WTC11 (cell line): ENCODE measurements around the gene PDSS2. TPM values are rescaled to one million over a fixed set of nuclear protein-coding genes. Genes with fewer than 3 reads are reported as not detected.

Experiments used
- ATF2 ChIP-seq: sonication (generic); formaldehyde crosslinking; IDR thresholded peaks from 2 replicates; pipeline ENCODE4 v1.8.1; 2022; ENCODE audit warnings: low read depth, missing genetic modification reagents, borderline replicate concordance
- ESRRA ChIP-seq: sonication (generic); formaldehyde crosslinking; IDR thresholded peaks from 2 replicates; pipeline ENCODE4 v1.8.1; 2022; ENCODE audit warnings: mild to moderate bottlenecking, missing genetic modification reagents, borderline replicate concordance
- ETV6 ChIP-seq: sonication (generic); formaldehyde crosslinking; IDR thresholded peaks from 2 replicates; pipeline ENCODE4 v1.8.1; 2022; ENCODE audit warnings: mild to moderate bottlenecking, missing genetic modification reagents
- GABPB1 ChIP-seq: sonication (generic); formaldehyde crosslinking; IDR thresholded peaks from 2 replicates; pipeline ENCODE4 v1.8.1; 2023; ENCODE audit warnings: mild to moderate bottlenecking, missing genetic modification reagents
- JUN ChIP-seq: sonication (generic); formaldehyde crosslinking; IDR thresholded peaks from 2 replicates; pipeline ENCODE4 v1.8.0; 2023; ENCODE audit warnings: mild to moderate bottlenecking, missing genetic modification reagents
- KAT7 ChIP-seq: sonication (generic); formaldehyde crosslinking; IDR thresholded peaks from 2 replicates; pipeline ENCODE4 v1.8.1; 2023; ENCODE audit warnings: missing genetic modification reagents, mild to moderate bottlenecking, borderline replicate concordance
- PREB ChIP-seq: sonication (generic); formaldehyde crosslinking; IDR thresholded peaks from 2 replicates; pipeline ENCODE4 v1.8.1; 2022; ENCODE audit warnings: mild to moderate bottlenecking, missing genetic modification reagents, moderate library complexity, borderline replicate concordance
- PRRX2 ChIP-seq: fragments of 250-450 bp; sonication (Bioruptor Pico); IDR thresholded peaks from 2 replicates; pipeline ENCODE4 v1.8.0; 2021; ENCODE audit warnings: mild to moderate bottlenecking
- RORB ChIP-seq: fragments of 250-450 bp; sonication (Bioruptor Pico); IDR thresholded peaks from 2 replicates; pipeline ENCODE4 v1.9.0; 2021; ENCODE audit warnings: mild to moderate bottlenecking
- STAT6 ChIP-seq: sonication (generic); formaldehyde crosslinking; conservative IDR thresholded peaks from 2 replicates; pipeline ENCODE4 v1.8.1; 2023; ENCODE audit warnings: mild to moderate bottlenecking, low read depth, missing genetic modification reagents, moderate library complexity
- ZNF219 ChIP-seq: sonication (generic); formaldehyde crosslinking; IDR thresholded peaks from 2 replicates; pipeline ENCODE4 v1.8.0; 2023; ENCODE audit warnings: missing genetic modification reagents, mild to moderate bottlenecking, borderline replicate concordance
- ZNF263 ChIP-seq: sonication (generic); formaldehyde crosslinking; IDR thresholded peaks from 2 replicates; pipeline ENCODE4 v1.8.1; 2022; ENCODE audit warnings: low read depth, mild to moderate bottlenecking, moderate library complexity, missing genetic modification reagents
- ZNF281 ChIP-seq: sonication (generic); formaldehyde crosslinking; IDR thresholded peaks from 2 replicates; pipeline ENCODE4 v1.8.0; 2023; ENCODE audit warnings: mild to moderate bottlenecking, missing genetic modification reagents
- ZNF396 ChIP-seq: fragments of 250-450 bp; sonication (Bioruptor Pico); IDR thresholded peaks from 2 replicates; pipeline ENCODE4 v1.8.0; 2021; ENCODE audit warnings: mild to moderate bottlenecking, moderate library complexity, borderline replicate concordance
- ZNF416 ChIP-seq: fragments of 250-450 bp; sonication (Bioruptor Pico); IDR thresholded peaks from 2 replicates; pipeline ENCODE4 v1.9.0; 2021; ENCODE audit warnings: mild to moderate bottlenecking, inconsistent platforms
- ZNF512 ChIP-seq: sonication (generic); formaldehyde crosslinking; IDR thresholded peaks from 2 replicates; pipeline ENCODE4 v1.8.1; 2022; ENCODE audit warnings: missing genetic modification reagents, borderline replicate concordance
- total RNA-seq: library from RNA; stranded (reverse); gene quantifications from 3 replicates; pipeline ENCODE4 v1.2.3, GENCODE V29; 2021
- TF ChIP-seq, protein P1 (sequence below): fragments of 250-450 bp; sonication (Bioruptor Pico); IDR thresholded peaks from 2 replicates; pipeline ENCODE4 v2.1.2; 2022; ENCODE audit warnings: mild to moderate bottlenecking, moderate library complexity
- TF ChIP-seq, protein P2 (sequence below): sonication (generic); formaldehyde crosslinking; conservative IDR thresholded peaks from 2 replicates; pipeline ENCODE4 v1.8.1; 2022; ENCODE audit warnings: mild to moderate bottlenecking, missing genetic modification reagents
- TF ChIP-seq, protein P3 (sequence below): sonication (generic); formaldehyde crosslinking; IDR thresholded peaks from 2 replicates; pipeline ENCODE4 v1.8.1; 2023; ENCODE audit warnings: mild to moderate bottlenecking, missing genetic modification reagents, moderate library complexity
- TF ChIP-seq, protein P4 (sequence below): sonication (generic); formaldehyde crosslinking; IDR thresholded peaks from 2 replicates; pipeline ENCODE4 v1.8.1; 2023; ENCODE audit warnings: mild to moderate bottlenecking, moderate library complexity, missing genetic modification reagents

PDSS2 gene
- total RNA-seq, 1 experiment from 2014 or later: 18.3 TPM

- no peak for TF ChIP-seq RORB
- TF ChIP-seq ZNF263: no peak
- TF ChIP-seq ZNF396: no peak
- TF ChIP-seq, protein P1, sequence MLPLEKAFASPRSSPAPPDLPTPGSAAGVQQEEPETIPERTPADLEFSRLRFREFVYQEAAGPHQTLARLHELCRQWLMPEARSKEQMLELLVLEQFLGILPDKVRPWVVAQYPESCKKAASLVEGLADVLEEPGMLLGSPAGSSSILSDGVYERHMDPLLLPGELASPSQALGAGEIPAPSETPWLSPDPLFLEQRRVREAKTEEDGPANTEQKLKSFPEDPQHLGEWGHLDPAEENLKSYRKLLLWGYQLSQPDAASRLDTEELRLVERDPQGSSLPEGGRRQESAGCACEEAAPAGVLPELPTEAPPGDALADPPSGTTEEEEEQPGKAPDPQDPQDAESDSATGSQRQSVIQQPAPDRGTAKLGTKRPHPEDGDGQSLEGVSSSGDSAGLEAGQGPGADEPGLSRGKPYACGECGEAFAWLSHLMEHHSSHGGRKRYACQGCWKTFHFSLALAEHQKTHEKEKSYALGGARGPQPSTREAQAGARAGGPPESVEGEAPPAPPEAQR (CRISPR knock-in tag): no peak
- TF ChIP-seq JUN: no peak
- TF ChIP-seq STAT6 (CRISPR knock-in tag): no peak
- TF ChIP-seq PREB (CRISPR knock-in tag): no peak
- TF ChIP-seq ETV6 (CRISPR knock-in tag): peak; percentile 62; the same call in 1 of the 2 replicates
- TF ChIP-seq, protein P2, sequence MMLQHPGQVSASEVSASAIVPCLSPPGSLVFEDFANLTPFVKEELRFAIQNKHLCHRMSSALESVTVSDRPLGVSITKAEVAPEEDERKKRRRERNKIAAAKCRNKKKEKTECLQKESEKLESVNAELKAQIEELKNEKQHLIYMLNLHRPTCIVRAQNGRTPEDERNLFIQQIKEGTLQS (CRISPR knock-in tag): no peak
- TF ChIP-seq ZNF512: no peak
- 0 out of 2 replicates have a peak, but pooled peaks have one; percentile 52 for TF ChIP-seq KAT7 (CRISPR knock-in tag)
- TF ChIP-seq ATF2 (CRISPR knock-in tag): no peak
- peak; percentile 81; the same call in 1 of the 2 replicates for TF ChIP-seq ZNF219 (CRISPR knock-in tag)
- no peak for TF ChIP-seq ZNF281 (CRISPR knock-in tag)
- no peak for TF ChIP-seq ZNF416 (CRISPR knock-in tag)
- TF ChIP-seq, protein P3, sequence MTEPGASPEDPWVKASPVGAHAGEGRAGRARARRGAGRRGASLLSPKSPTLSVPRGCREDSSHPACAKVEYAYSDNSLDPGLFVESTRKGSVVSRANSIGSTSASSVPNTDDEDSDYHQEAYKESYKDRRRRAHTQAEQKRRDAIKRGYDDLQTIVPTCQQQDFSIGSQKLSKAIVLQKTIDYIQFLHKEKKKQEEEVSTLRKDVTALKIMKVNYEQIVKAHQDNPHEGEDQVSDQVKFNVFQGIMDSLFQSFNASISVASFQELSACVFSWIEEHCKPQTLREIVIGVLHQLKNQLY (CRISPR knock-in tag): no peak
- 0 out of 2 replicates have a peak, but pooled peaks have one; percentile 13 for TF ChIP-seq PRRX2
- TF ChIP-seq, protein P4, sequence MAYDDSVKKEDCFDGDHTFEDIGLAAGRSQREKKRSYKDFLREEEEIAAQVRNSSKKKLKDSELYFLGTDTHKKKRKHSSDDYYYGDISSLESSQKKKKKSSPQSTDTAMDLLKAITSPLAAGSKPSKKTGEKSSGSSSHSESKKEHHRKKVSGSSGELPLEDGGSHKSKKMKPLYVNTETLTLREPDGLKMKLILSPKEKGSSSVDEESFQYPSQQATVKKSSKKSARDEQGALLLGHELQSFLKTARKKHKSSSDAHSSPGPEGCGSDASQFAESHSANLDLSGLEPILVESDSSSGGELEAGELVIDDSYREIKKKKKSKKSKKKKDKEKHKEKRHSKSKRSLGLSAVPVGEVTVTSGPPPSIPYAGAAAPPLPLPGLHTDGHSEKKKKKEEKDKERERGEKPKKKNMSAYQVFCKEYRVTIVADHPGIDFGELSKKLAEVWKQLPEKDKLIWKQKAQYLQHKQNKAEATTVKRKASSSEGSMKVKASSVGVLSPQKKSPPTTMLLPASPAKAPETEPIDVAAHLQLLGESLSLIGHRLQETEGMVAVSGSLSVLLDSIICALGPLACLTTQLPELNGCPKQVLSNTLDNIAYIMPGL: peak; percentile 94
- TF ChIP-seq ESRRA (CRISPR knock-in tag): no peak
- 0 out of 2 replicates have a peak, but pooled peaks have one; percentile 23 for TF ChIP-seq GABPB1
These were observed 345.0 kb downstream of the PDSS2 start (continued) for GRCh38 chr6:107114213-107114925.
